HG03342 (cell line): ENCODE data around the gene FBXW10B.
"Not testable (repeated sequence)": the region's sequence is repeated elsewhere in the genome, so short reads cannot be mapped to it uniquely, and the experiment has no call there.

ENCODE experiments used
- ATAC-seq: cut with Tn5 transposase; IDR thresholded peaks from one replicate; pipeline ENCODE4 v1.9.1; 2021; ENCODE audit warnings: mild to moderate bottlenecking, moderate library complexity; ENCODE audit not compliant: unreplicated experiment

The FBXW10B gene

GRCh38 chr17:15642014-15642413 is 22.5 kb upstream of the FBXW10B start:
- not testable (repeated sequence) for ATAC-seq

- not testable (repeated sequence) for ATAC-seq
Observed at GRCh38 chr17:15630930-15631453, 11.5 kb upstream of the FBXW10B start.

DNA sequence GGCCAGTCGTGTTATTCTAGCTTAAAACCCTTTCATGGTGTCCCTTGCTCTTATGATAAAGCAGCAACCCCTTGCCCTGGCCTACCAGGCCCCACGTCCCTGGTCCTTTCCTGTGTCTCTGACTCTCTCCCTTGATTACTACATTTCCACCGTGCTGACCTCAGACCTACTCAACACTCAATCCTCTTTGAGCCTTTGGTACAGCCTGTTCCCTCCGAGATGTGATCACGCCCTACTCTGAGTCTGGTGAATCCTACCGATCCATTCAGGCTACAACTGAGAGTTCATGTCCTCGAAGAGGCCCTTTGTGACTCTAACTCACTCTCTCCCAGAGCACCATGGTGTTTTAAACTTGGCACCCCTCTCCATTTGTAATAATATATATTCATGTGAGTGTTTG is 10.5 kb upstream of the FBXW10B start:
- not testable (repeated sequence) for ATAC-seq

GRCh38 chr17:15623661-15624209 is 4.2 kb upstream of the FBXW10B start:
- not testable (repeated sequence) for ATAC-seq

DNA sequence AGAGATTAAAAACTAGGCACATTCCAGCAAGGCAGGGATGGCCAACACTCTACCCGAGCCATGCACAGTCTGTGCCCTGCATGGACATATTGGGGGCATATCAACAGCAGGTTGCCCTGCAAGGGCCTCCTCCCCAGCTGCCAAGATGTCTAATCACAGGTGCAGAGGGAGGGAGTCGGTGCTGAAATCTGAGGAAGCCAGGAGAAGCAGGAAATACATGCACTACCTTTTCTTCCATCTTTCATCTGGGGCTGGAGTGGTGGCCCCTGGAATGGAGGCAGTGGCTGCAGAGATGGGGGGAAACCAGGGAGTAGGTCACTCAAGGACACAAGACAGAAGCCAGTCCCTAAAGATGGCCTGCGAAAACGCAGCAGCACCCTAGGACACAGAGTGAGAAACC is 3.8 kb upstream of the FBXW10B start:
- ATAC-seq, result not testable (repeated sequence)

- ATAC-seq, result not testable (repeated sequence)
Observed at GRCh38 chr17:15622124-15622523, 2.6 kb upstream of the FBXW10B start.

DNA sequence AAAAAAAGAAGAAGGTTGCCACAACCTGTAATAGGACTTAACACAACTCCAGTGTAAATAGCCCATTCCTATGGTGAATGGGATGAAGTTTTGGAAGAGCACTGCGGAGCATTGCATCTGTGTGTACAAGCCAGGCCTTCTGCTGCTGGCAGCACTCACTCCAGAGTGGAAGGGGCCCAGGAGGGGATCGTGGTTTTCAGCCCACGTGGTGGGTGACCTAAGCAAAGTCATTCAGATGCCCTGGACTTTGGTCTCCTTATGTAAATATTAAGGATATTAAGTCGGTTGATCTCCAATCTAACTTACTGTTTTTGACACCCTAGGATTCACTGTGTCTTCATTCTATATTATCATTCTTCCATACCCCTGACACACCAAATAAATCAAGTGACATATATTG is 2.7 kb downstream of the FBXW10B start:
- ATAC-seq, result not testable (repeated sequence)

- ATAC-seq, result not testable (repeated sequence)
Observed at GRCh38 chr17:15615850-15616249, 3.7 kb downstream of the FBXW10B start.

- ATAC-seq, result not testable (repeated sequence)
Observed at GRCh38 chr17:15613111-15613510, 6.4 kb downstream of the FBXW10B start.

GRCh38 chr17:15592960-15593359 is 26.5 kb downstream of the FBXW10B start:
- ATAC-seq, result not testable (repeated sequence)

DNA sequence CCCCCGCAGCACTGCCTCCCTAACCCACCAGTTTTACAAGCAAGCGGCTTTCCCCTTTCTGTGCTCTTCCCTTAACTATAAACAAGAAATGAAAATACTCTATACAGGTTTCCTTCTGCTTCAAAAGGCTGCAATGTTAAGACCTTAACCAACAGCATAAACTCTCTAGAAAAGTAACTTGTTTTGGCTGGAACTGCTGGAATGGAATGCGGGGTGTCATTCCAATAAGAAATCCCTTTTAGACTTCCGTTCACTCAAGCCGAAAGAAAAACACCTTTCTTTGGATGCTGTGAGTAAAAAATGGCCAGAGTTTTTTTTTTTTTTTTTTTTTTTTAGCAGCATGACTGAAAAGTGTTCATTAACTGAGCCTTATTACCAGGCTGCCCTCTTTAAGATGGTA is 27.5 kb downstream of the FBXW10B start:
- not testable (repeated sequence) for ATAC-seq

GRCh38 chr17:15590844-15591243 is 28.7 kb downstream of the FBXW10B start:
- not testable (repeated sequence) for ATAC-seq

- ATAC-seq, result not testable (repeated sequence)
Observed at GRCh38 chr17:15589544-15590536, 29.7 kb downstream of the FBXW10B start.

DNA sequence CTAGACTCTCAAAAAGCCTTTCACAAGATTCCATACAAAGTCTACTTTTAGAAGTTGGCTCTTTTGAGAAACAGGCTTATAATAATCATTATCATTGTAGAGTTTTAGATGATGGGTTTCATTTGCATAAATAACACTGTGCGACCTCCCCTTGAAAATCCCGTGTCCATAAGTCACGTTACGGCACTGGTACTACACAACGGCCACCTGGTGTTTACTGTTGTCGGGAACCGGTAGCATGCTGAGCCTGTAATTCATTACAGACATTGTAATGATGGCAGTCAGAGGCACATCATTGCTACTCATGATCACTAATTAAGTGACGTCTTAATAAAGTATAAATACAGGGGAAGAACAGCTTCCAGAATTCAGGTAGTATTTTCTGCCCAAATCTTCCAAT is 31.5 kb downstream of the FBXW10B start:
- ATAC-seq, result not testable (repeated sequence)

DNA sequence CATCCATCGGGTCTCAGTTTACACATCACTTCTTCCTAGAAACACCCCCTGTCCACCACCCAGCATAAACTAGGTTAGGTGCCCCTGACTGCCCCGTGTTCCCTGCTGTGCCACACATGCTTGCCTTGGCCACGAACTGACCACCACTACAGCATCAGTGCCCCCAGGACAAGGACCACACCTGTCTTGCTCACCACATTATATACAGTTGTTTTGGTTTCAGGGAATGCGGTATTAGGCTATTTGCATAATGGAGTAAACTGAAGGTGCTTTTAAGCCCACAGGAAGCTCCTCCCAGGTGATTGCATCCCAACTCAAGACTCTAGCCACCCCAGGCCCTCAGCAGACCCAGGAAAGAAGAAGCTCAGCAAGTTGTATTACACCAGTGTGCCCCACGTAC is 36.2 kb downstream of the FBXW10B start:
- ATAC-seq, result not testable (repeated sequence)

- ATAC-seq, result not testable (repeated sequence)
Observed at GRCh38 chr17:15581462-15581861, 38.0 kb downstream of the FBXW10B start.

DNA sequence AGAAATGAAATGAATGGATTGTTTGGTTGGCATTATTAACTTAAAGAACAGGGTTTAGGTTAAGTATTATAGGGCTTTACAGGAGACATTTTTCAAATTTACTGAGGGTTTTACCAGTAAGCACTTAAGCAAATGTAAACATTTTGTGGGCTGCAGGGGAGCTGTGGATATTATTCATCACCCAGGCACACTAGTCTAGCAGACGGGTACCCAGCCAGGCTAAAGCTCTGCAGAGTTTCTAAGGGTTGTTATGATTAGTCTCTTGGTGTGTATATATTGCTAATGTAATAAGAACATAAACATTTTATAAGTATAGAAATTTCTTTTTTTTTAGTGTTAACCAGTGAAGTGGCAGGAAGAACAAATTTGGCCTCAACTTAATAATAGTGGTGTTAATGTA is 42.7 kb downstream of the FBXW10B start:
- not testable (repeated sequence) for ATAC-seq

GRCh38 chr17:15574660-15575059 is 44.8 kb downstream of the FBXW10B start:
- not testable (repeated sequence) for ATAC-seq

DNA sequence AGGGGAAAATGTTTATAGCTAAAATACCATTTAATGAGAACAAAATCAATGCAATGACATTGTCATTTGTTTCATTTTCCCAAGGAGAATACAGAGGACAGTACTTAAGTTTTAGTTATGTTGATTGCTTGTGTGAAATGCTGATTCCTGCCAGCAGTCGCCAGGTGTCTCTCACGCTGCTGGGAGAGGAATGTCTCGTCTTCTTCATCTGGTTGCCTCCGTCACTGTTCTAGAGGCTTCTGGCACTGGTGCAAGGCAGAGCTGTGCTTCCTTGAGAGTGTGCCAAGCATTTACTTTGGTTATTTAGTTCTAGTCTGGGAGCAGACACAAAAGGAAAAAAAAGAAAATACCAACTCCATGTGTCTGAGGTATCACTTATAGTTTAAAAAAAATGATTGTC is 45.6 kb downstream of the FBXW10B start:
- ATAC-seq, result not testable (repeated sequence)
